H1 (cell line): ENCODE data around the gene UGT1A3.

Experiments used
- EGR1 ChIP-seq: IDR thresholded peaks from 2 replicates; pipeline ENCODE4 v1.6.1; 2011; ENCODE audit warnings: low read depth, low read length, borderline replicate concordance
- GABPA ChIP-seq: IDR thresholded peaks from 2 replicates; pipeline ENCODE4 v1.6.1; 2011; ENCODE audit warnings: mild to moderate bottlenecking, low read length, moderate library complexity, borderline replicate concordance; ENCODE audit not compliant: insufficient read depth
- RNF2 ChIP-seq: fragments of 200-900, 300-1000 bp; sonication (generic); IDR thresholded peaks from 2 replicates; pipeline ENCODE4 v1.7.1; 2016; ENCODE audit warnings: borderline replicate concordance, low read depth, mild to moderate bottlenecking, antibody characterized with exemption, low read length; ENCODE audit not compliant: poor library complexity, severe bottlenecking; ENCODE audit errors: missing control alignments
- TF ChIP-seq, protein P1 (sequence below), 3 experiments: IDR thresholded peaks; 1 replicate in 2 of 3; 2 replicates in 1 of 3; pipeline versions ENCODE4 v1.5.1 to v1.6.1; 2011; ENCODE audit warnings: low read length in 3 of 3, mild to moderate bottlenecking in 3 of 3, inconsistent platforms in 2 of 3, low read depth in 1 of 3, moderate library complexity in 1 of 3; ENCODE audit not compliant: insufficient read depth in 1 of 3; ENCODE audit errors: control extremely low read depth in 1 of 3

DNA sequence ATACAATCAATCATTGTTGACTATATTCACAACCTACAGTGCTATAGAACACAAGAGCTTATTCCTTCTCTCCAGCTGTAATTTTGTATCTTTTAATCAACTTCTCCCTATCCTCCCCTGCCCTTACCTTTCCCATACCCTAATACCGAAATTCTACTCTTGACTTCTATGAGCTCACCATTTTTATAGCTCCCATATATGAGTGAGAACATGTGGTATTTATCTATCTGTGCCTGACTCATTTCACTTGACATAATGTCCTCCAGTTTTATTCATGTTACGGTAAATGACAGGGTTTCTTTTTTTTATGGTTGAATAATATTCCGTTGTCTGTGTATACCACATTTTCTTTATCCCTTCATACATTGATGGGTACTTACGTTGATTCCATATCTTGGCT is 51.9 kb downstream of the UGT1A3 start:
- TF ChIP-seq EGR1: no peak
- TF ChIP-seq, protein P1, sequence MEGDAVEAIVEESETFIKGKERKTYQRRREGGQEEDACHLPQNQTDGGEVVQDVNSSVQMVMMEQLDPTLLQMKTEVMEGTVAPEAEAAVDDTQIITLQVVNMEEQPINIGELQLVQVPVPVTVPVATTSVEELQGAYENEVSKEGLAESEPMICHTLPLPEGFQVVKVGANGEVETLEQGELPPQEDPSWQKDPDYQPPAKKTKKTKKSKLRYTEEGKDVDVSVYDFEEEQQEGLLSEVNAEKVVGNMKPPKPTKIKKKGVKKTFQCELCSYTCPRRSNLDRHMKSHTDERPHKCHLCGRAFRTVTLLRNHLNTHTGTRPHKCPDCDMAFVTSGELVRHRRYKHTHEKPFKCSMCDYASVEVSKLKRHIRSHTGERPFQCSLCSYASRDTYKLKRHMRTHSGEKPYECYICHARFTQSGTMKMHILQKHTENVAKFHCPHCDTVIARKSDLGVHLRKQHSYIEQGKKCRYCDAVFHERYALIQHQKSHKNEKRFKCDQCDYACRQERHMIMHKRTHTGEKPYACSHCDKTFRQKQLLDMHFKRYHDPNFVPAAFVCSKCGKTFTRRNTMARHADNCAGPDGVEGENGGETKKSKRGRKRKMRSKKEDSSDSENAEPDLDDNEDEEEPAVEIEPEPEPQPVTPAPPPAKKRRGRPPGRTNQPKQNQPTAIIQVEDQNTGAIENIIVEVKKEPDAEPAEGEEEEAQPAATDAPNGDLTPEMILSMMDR (IDR thresholded peaks at IDR 0.05; ENCODE audit: control extremely low read depth in 1 of 3, insufficient read depth in 1 of 3, low read depth in 1 of 3, low read length in 3 of 3): no peak
- TF ChIP-seq GABPA: no peak
- no peak for TF ChIP-seq RNF2
